CD4-positive, alpha-beta T cell (primary cell): Measurements from ENCODE around the gene CALCOCO1. TPM values are rescaled to one million over a fixed set of nuclear protein-coding genes. Genes with fewer than 3 reads are reported as not detected.

Experiments
- ATAC-seq: fragments of 200-7000 bp; cut with Tn5 transposase; one replicate; pipeline ENCODE4 v1.10.0; 2022; ENCODE audit warnings: mild to moderate bottlenecking; ENCODE audit not compliant: poor library complexity
- CTCF ChIA-PET: fragments of 350-600 bp; sonication (Branson Sonifier 250); formaldehyde crosslinking; loops from one replicate; lab custom pipeline; 2021; ENCODE audit warnings: antibody characterized with exemption, inconsistent platforms; lab: Charles Lee
- POLR2A ChIA-PET: fragments of 350-600 bp; sonication (Branson Sonifier 250); formaldehyde crosslinking; loops from one replicate; lab custom pipeline; 2021; ENCODE audit warnings: antibody characterized with exemption, inconsistent platforms; lab: Charles Lee
- DNase-seq, 14 experiments: peaks; one replicate each; pipeline ENCODE4 v3.0.0-alpha.2; 2013 to 2020; ENCODE audit warnings: mixed read lengths in 2 of 14
- H3K27ac ChIP-seq, 2 donors: one replicate each; pipeline versions ENCODE4 v1.5.1 to v1.7.0; 2013; ENCODE audit warnings: low read length in 2 of 2, low read depth in 1 of 2, mild to moderate bottlenecking in 1 of 2
- H3K27me3 ChIP-seq, 2 experiments: 1 replicate in 1 of 2; 2 replicates in 1 of 2; pipeline versions ENCODE4 v1.6.1 to v1.7.0; 2013; ENCODE audit warnings: low read length in 2 of 2, control low read depth in 1 of 2, mild to moderate bottlenecking in 1 of 2, moderate library complexity in 1 of 2; ENCODE audit not compliant: insufficient read depth in 2 of 2, control insufficient read depth in 1 of 2
- H3K36me3 ChIP-seq: one replicate; pipeline ENCODE4 v1.6.1; 2013; ENCODE audit warnings: low read length, control low read depth; ENCODE audit not compliant: insufficient read depth
- H3K4me1 ChIP-seq: one replicate; pipeline ENCODE4 v1.6.1; 2013; ENCODE audit warnings: low read length, control low read depth; ENCODE audit not compliant: insufficient read depth
- H3K4me3 ChIP-seq: one replicate; pipeline ENCODE4 v1.5.1; 2013; ENCODE audit warnings: mild to moderate bottlenecking, low read length, moderate library complexity
- H3K9me3 ChIP-seq, 2 experiments: 1 replicate in 1 of 2; 2 replicates in 1 of 2; pipeline versions ENCODE4 v1.6.1 to v1.7.0; 2013; ENCODE audit warnings: low read length in 2 of 2, mild to moderate bottlenecking in 2 of 2, control low read depth in 1 of 2, moderate library complexity in 1 of 2; ENCODE audit not compliant: control insufficient read depth in 1 of 2, insufficient read depth in 1 of 2
- H3K27ac Mint-ChIP-seq: one replicate; pipeline ENCODE4 v1.8.0; 2020; ENCODE audit warnings: mixed read lengths
- H3K27me3 Mint-ChIP-seq: one replicate; pipeline ENCODE4 v1.8.0; 2021; ENCODE audit warnings: mixed read lengths
- H3K36me3 Mint-ChIP-seq: one replicate; pipeline ENCODE4 v1.8.0; 2021; ENCODE audit warnings: low read depth, mixed read lengths
- H3K4me1 Mint-ChIP-seq: one replicate; pipeline ENCODE4 v1.8.0; 2021; ENCODE audit warnings: low read depth, mixed read lengths
- H3K4me3 Mint-ChIP-seq: one replicate; pipeline ENCODE4 v1.8.0; 2020; ENCODE audit warnings: mild to moderate bottlenecking, mixed read lengths
- H3K9me3 Mint-ChIP-seq: one replicate; pipeline ENCODE4 v1.8.0; 2020; ENCODE audit warnings: mixed read lengths
- intact Hi-C, 2 experiments: fragments of 100-400 bp; cut with DNase I in 1 of 2; cut with micrococcal nuclease in 1 of 2; formaldehyde crosslinking; loops; one replicate each; pipeline versions ENCODE4 v1.15.1 to v1.9.0; 2023 to 2025; cut with DNase I, micrococcal nuclease
- total RNA-seq, 174 experiments: library from RNA in 2 of 174; stranded (reverse) in 2 of 174; gene quantifications; one replicate each; pipeline ENCODE4 v1.2.3 and lab custom pipeline; 2021 to 2026
- TF ChIP-seq, protein P1 (sequence below): fragments of 200-600 bp; IDR thresholded peaks from one replicate; pipeline ENCODE4 v1.8.0; 2022; ENCODE audit warnings: antibody characterized with exemption, mild to moderate bottlenecking

Gene CALCOCO1
- total RNA-seq, 2 experiments from 2014 or later: 66.8 to 69.3 TPM

DNA sequence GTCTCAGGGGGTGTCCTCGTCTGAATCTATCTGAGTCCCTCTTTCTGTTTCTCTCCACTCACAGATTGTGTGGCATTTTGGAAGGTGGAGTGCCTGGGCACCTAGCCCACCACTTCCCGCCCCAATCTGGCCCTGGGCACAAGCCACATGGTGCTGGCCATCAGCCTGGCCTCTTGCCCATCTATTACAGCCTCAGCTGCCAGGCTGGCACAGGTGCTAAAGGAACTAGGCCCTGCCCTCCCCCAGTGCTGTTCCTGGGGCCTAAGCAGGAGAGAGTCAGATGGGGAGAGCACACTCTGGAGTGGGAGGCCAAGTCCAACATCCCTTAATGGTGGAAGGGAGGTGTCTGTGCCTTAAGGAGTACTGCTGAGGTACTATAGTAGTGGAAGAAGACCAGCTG lies 8.3 kb upstream of the CALCOCO1 start:
- no peaks in the 10 kb centered on the region for H3K36me3 Mint-ChIP-seq
- intact Hi-C loops: no loop called here
- Histone ChIP-seq H3K27ac (no peak overlapping the region), H3K27me3 (peaks cover 22 to 35% of the 10 kb centered on the region in 2 experiments), H3K4me1 (peaks cover 33% of the 10 kb centered on the region), H3K4me3 (no peak overlapping the region), H3K9me3 (no peaks in the 10 kb centered on the region), H3K36me3 (no peaks in the 10 kb centered on the region)
- H3K27me3 Mint-ChIP-seq: peaks cover 38% of the 10 kb centered on the region
- no peaks in the 10 kb centered on the region for H3K9me3 Mint-ChIP-seq
- peaks cover 25% of the 10 kb centered on the region for H3K4me1 Mint-ChIP-seq
- TF ChIP-seq, protein P1, sequence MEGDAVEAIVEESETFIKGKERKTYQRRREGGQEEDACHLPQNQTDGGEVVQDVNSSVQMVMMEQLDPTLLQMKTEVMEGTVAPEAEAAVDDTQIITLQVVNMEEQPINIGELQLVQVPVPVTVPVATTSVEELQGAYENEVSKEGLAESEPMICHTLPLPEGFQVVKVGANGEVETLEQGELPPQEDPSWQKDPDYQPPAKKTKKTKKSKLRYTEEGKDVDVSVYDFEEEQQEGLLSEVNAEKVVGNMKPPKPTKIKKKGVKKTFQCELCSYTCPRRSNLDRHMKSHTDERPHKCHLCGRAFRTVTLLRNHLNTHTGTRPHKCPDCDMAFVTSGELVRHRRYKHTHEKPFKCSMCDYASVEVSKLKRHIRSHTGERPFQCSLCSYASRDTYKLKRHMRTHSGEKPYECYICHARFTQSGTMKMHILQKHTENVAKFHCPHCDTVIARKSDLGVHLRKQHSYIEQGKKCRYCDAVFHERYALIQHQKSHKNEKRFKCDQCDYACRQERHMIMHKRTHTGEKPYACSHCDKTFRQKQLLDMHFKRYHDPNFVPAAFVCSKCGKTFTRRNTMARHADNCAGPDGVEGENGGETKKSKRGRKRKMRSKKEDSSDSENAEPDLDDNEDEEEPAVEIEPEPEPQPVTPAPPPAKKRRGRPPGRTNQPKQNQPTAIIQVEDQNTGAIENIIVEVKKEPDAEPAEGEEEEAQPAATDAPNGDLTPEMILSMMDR: no peak
- ChIA-PET POLR2A (no interaction called here), CTCF (interaction anchor here (3.5 kb wide), 1 partner anchor 11 kb away, joined by 20 read pairs; no protein-coding TSS in a partner anchor)
- ATAC-seq (no peak), DNase-seq (no peak)
- H3K27ac Mint-ChIP-seq: no peak overlapping the region
- H3K4me3 Mint-ChIP-seq: no peak overlapping the region

DNA sequence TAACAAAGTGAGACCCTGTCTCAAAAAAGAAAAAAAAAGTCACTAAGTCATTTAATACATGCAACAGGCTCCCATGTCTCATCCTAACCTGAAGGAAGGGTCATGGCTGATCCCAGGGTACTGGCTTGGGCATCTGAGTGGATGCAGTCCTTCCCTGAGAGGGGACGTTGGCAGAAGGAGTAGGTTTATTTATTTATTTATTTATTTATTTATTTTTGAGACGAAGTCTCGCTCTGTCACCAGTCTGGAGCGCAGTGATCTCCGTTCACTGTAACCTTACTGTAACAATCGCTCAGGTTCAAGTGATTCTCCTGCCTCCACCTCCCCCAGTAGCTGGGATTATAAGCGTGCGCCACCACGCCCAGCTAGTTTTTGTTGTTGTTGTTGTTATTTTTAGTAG lies 7.2 kb upstream of the CALCOCO1 start:
- peaks cover 34% of the 10 kb centered on the region for H3K27me3 Mint-ChIP-seq
- ATAC-seq: no peak

GRCh38 chr12:53733807-53734200 lies 6.6 kb upstream of the CALCOCO1 start:
- Mint-ChIP-seq H3K4me3 (no peak overlapping the region), H3K27me3 (peaks cover 28% of the 10 kb centered on the region), H3K36me3 (no peaks in the 10 kb centered on the region), H3K4me1 (peaks cover 15% of the 10 kb centered on the region), H3K27ac (no peak overlapping the region), H3K9me3 (no peaks in the 10 kb centered on the region)
- ChIA-PET POLR2A (interaction anchor here (0.9 to 2.2 kb wide), 2 partner anchors 10 to 12 kb away, joined by 4 to 9 read pairs; no protein-coding TSS in a partner anchor), CTCF (interaction anchor here (0.9 to 4.6 kb wide), 5 partner anchors 10 to 58 kb away, joined by 3 to 19 read pairs (median 5); partner anchors contain the start of gene ATP5MC2)
- H3K27me3 ChIP-seq: peaks cover 8 to 21% of the 10 kb centered on the region in 2 experiments
- H3K36me3 ChIP-seq: no peaks in the 10 kb centered on the region
- TF ChIP-seq, protein P1: no peak
- H3K4me1 ChIP-seq: peaks cover 18% of the 10 kb centered on the region
- no peak overlapping the region for H3K4me3 ChIP-seq
- DNase-seq: peak in 1 of 14 experiments; percentile 32
- no peaks in the 10 kb centered on the region for H3K9me3 ChIP-seq
- no peak overlapping the region for H3K27ac ChIP-seq
- no peak for ATAC-seq
- intact Hi-C loops: no loop called here

More for the DNA sequence above, 7.2 kb upstream of the CALCOCO1 start:
- H3K4me1 Mint-ChIP-seq: peaks cover 21% of the 10 kb centered on the region
- TF ChIP-seq, protein P1: no peak
- Histone ChIP-seq H3K36me3 (no peaks in the 10 kb centered on the region), H3K27me3 (peaks cover 13 to 27% of the 10 kb centered on the region in 2 experiments), H3K4me1 (peaks cover 24% of the 10 kb centered on the region), H3K27ac (no peak overlapping the region), H3K4me3 (no peak overlapping the region), H3K9me3 (no peaks in the 10 kb centered on the region)
- ChIA-PET POLR2A (interaction anchor here (0.9 to 2.2 kb wide), 2 partner anchors 9 to 12 kb away, joined by 4 to 9 read pairs; no protein-coding TSS in a partner anchor), CTCF (interaction anchor here (0.9 to 4.6 kb wide), 6 partner anchors 9 to 58 kb away, joined by 3 to 20 read pairs (median 9); partner anchors contain the start of gene ATP5MC2)
- H3K4me3 Mint-ChIP-seq: no peak overlapping the region
- intact Hi-C loops: no loop called here
- DNase-seq: no peak
- no peaks in the 10 kb centered on the region for H3K36me3 Mint-ChIP-seq
- no peak overlapping the region for H3K27ac Mint-ChIP-seq
- H3K9me3 Mint-ChIP-seq: no peaks in the 10 kb centered on the region
